Measurements from ENCODE around the gene SNAP47. TPM values are rescaled to one million over a fixed set of nuclear protein-coding genes. Genes with fewer than 3 reads are reported as not detected.

SNAP47 gene
- total and polyA plus RNA-seq, 9 of the 15 experiments (the other 6 are each of a cell fraction or from before 2014, with no cell fraction given) = 2.5 to 41.3 (median 32.6) TPM

DNA sequence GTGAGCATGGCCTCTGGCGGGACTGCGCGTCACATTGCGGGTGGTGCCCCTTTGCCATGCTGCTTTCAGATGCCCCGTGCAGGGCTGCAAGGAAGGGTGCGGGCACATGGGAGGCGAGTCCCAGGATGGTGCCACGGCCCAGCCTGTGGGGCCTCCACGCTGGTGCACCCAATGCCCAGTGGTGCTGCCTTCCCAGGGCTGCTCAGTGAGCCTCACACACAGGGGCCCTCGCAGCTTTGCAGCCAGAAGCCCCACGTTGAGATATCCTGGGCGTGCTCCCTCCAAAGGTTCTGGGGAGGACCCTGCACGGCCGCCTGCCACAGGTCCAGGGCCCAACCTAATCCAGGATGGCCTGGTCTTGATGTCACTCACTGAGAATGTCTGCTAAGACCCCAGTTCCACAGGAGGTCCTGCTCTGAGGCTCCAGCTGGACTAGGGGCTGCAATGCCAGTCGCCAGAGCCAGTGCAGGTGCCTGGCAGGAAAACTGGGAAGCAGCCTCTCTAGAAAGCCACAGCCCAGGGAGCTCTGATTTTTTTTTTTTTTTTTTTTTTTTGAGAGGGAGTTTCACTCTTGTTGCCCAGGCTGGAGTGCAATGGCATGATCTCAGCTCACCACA, 46.2 kb downstream of the SNAP47 start:
- peaks cover 18% of the 10 kb centered on the region; the same call in 2 of the 3 replicates for H3K36me3 ChIP-seq (ENCODE audit: control insufficient read depth, insufficient read depth, low read length)
- TF ChIP-seq, protein P1, sequence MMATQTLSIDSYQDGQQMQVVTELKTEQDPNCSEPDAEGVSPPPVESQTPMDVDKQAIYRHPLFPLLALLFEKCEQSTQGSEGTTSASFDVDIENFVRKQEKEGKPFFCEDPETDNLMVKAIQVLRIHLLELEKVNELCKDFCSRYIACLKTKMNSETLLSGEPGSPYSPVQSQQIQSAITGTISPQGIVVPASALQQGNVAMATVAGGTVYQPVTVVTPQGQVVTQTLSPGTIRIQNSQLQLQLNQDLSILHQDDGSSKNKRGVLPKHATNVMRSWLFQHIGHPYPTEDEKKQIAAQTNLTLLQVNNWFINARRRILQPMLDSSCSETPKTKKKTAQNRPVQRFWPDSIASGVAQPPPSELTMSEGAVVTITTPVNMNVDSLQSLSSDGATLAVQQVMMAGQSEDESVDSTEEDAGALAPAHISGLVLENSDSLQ (IDR thresholded peaks at IDR 0.05) = no peak
- no peak for TF ChIP-seq EP300 (IDR thresholded peaks at IDR 0.05; ENCODE audit: low read length)
- TF ChIP-seq, protein P2, sequence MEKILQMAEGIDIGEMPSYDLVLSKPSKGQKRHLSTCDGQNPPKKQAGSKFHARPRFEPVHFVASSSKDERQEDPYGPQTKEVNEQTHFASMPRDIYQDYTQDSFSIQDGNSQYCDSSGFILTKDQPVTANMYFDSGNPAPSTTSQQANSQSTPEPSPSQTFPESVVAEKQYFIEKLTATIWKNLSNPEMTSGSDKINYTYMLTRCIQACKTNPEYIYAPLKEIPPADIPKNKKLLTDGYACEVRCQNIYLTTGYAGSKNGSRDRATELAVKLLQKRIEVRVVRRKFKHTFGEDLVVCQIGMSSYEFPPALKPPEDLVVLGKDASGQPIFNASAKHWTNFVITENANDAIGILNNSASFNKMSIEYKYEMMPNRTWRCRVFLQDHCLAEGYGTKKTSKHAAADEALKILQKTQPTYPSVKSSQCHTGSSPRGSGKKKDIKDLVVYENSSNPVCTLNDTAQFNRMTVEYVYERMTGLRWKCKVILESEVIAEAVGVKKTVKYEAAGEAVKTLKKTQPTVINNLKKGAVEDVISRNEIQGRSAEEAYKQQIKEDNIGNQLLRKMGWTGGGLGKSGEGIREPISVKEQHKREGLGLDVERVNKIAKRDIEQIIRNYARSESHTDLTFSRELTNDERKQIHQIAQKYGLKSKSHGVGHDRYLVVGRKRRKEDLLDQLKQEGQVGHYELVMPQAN (IDR thresholded peaks at IDR 0.05; ENCODE audit: borderline replicate concordance) = no peak
- TF ChIP-seq, protein P3, sequence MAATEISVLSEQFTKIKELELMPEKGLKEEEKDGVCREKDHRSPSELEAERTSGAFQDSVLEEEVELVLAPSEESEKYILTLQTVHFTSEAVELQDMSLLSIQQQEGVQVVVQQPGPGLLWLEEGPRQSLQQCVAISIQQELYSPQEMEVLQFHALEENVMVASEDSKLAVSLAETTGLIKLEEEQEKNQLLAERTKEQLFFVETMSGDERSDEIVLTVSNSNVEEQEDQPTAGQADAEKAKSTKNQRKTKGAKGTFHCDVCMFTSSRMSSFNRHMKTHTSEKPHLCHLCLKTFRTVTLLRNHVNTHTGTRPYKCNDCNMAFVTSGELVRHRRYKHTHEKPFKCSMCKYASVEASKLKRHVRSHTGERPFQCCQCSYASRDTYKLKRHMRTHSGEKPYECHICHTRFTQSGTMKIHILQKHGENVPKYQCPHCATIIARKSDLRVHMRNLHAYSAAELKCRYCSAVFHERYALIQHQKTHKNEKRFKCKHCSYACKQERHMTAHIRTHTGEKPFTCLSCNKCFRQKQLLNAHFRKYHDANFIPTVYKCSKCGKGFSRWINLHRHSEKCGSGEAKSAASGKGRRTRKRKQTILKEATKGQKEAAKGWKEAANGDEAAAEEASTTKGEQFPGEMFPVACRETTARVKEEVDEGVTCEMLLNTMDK (IDR thresholded peaks at IDR 0.05; ENCODE audit: borderline replicate concordance, insufficient read depth, low read depth, low read length, poor library complexity, severe bottlenecking) = no peak
- CTCF ChIA-PET (ENCODE audit: low intra/inter-chr PET ratio) = no interaction called here
- intact Hi-C loops (cut with micrococcal nuclease) (no loop called here), in situ Hi-C loops (cut with MboI) (no loop called here)
- peaks cover 2% of the 10 kb centered on the region; the same call in 1 of the 2 replicates for H4K20me1 ChIP-seq (replicated peaks; ENCODE audit: control insufficient read depth, insufficient read depth, low read length)
- no peak for DNase-seq (ENCODE audit: extremely low read depth in 1 of 4, low spot score in 3 of 4)
- no peak overlapping the region for H3K4me3 ChIP-seq
- H3K79me2 ChIP-seq (ENCODE audit: control insufficient read depth, insufficient read depth, low read length) = no peaks in the 10 kb centered on the region
- H3K9me1 ChIP-seq (ENCODE audit: control insufficient read depth, insufficient read depth, low read length) = no peaks in the 10 kb centered on the region
- WGBS (ENCODE audit: insufficient coverage, low coverage, missing lambda C conversion rate) = 83% methylated on average over 13 of the region's 15 CpGs
- H3K9me3 ChIP-seq (replicated peaks; ENCODE audit: control insufficient read depth, insufficient read depth, low read depth, low read length) = no peaks in the 10 kb centered on the region
- BruUV-seq (replicated peaks) = no TSS peak
- POLR2A ChIA-PET = interaction anchor here (0.6 to 0.7 kb wide), 4 partner anchors 11 to 1781 kb away, joined by 3 to 4 read pairs (median 3); no protein-coding TSS in a partner anchor
- no peak overlapping the region for H2AFZ ChIP-seq (ENCODE audit: low read depth, low read length)
- no peak overlapping the region for H3K27ac ChIP-seq (ENCODE audit: extremely low read depth, low read depth, low read length)
- H3K4me1 ChIP-seq (replicated peaks in 1 of 2; ENCODE audit: control insufficient read depth in 2 of 2, insufficient read depth in 2 of 2, low read length in 2 of 2) = peaks cover 0 to 10% of the 10 kb centered on the region in 2 experiments; a peak in 1 of 5 replicates
- H3K4me2 ChIP-seq (ENCODE audit: insufficient read depth, low read length) = no peak overlapping the region
- no peak for FAIRE-seq
- no peak overlapping the region for H3K9ac ChIP-seq (ENCODE audit: insufficient read depth in 1 of 2, low read depth in 2 of 2, low read length in 2 of 2)
- no peak for ATAC-seq
- peaks cover under 1 to 2% of the 10 kb centered on the region in 2 experiments; a peak in 1 of 5 replicates for H3K27me3 ChIP-seq (ENCODE audit: control insufficient read depth in 2 of 2, insufficient read depth in 2 of 2, low read length in 2 of 2)
